HepG2 (cell line): Measurements from ENCODE around the gene EIF4EBP3. TPM values are rescaled to one million over a fixed set of nuclear protein-coding genes. Genes with fewer than 3 reads are reported as not detected.

Experiments used
- ARID3A ChIP-seq: IDR thresholded peaks from 2 replicates; pipeline ENCODE4 v1.6.1; 2012; ENCODE audit warnings: low read depth, low read length, improper control_type of control experiment
- CHCHD3 ChIP-seq: sonication (generic); formaldehyde crosslinking; IDR thresholded peaks from 2 replicates; pipeline ENCODE4 v1.8.0; 2022; ENCODE audit warnings: mild to moderate bottlenecking, missing genetic modification reagents, moderate library complexity
- GLI4 ChIP-seq: sonication (generic); formaldehyde crosslinking; IDR thresholded peaks from 2 replicates; pipeline ENCODE4 v1.5.1; 2020; ENCODE audit warnings: missing genetic modification reagents, mild to moderate bottlenecking, moderate library complexity, borderline replicate concordance
- NCOR1 ChIP-seq: fragments of 200-600 bp; sonication (generic); IDR thresholded peaks from 2 replicates; pipeline ENCODE4 v1.7.0; 2017; ENCODE audit warnings: antibody characterized with exemption, low read length, borderline replicate concordance
- NFE2L2 ChIP-seq: fragments of 150-350 bp; IDR thresholded peaks from 2 replicates; pipeline ENCODE4 v1.6.1; 2014; ENCODE audit warnings: low read length
- PHF8 ChIP-seq: sonication (generic); formaldehyde crosslinking; IDR thresholded peaks from 2 replicates; pipeline ENCODE4 v1.5.0; 2020; ENCODE audit warnings: missing genetic modification reagents
- RERE ChIP-seq: IDR thresholded peaks from 2 replicates; pipeline ENCODE4 v1.6.1; 2016; ENCODE audit warnings: low read depth, missing genetic modification reagents, missing compliant biosample characterization
- SALL2 ChIP-seq: sonication (generic); formaldehyde crosslinking; IDR thresholded peaks from 2 replicates; pipeline ENCODE4 v1.8.1; 2023; ENCODE audit warnings: mild to moderate bottlenecking, missing genetic modification reagents, inconsistent platforms
- ZC3H13 ChIP-seq: sonication (generic); formaldehyde crosslinking; IDR thresholded peaks from 2 replicates; pipeline ENCODE4 v1.8.1; 2023; ENCODE audit warnings: mild to moderate bottlenecking, missing genetic modification reagents, moderate library complexity
- ZNF280B ChIP-seq: sonication (generic); formaldehyde crosslinking; IDR thresholded peaks from 2 replicates; pipeline ENCODE4 v1.5.0; 2020; ENCODE audit warnings: missing genetic modification reagents, mild to moderate bottlenecking, borderline replicate concordance
- ZNF326 ChIP-seq: sonication (generic); formaldehyde crosslinking; IDR thresholded peaks from 2 replicates; pipeline ENCODE4 v1.4.0; 2020; ENCODE audit warnings: missing genetic modification reagents, borderline replicate concordance
- ZNF567 ChIP-seq: sonication (generic); formaldehyde crosslinking; IDR thresholded peaks from 2 replicates; pipeline ENCODE4 v1.8.1; 2023; ENCODE audit warnings: mild to moderate bottlenecking, missing genetic modification reagents, borderline replicate concordance
- ZNF605 ChIP-seq: sonication (generic); formaldehyde crosslinking; IDR thresholded peaks from 2 replicates; pipeline ENCODE4 v1.8.0; 2022; ENCODE audit warnings: mild to moderate bottlenecking, missing genetic modification reagents
- ZNF607 ChIP-seq: sonication (generic); formaldehyde crosslinking; IDR thresholded peaks from 2 replicates; pipeline ENCODE4 v1.5.1; 2020; ENCODE audit warnings: missing genetic modification reagents, mild to moderate bottlenecking, borderline replicate concordance
- ZNF782 ChIP-seq: sonication (generic); formaldehyde crosslinking; IDR thresholded peaks from 2 replicates; pipeline ENCODE4 v1.4.0; 2020; ENCODE audit warnings: missing genetic modification reagents, mild to moderate bottlenecking, borderline replicate concordance
- ZNF891 ChIP-seq: sonication (generic); formaldehyde crosslinking; IDR thresholded peaks from 2 replicates; pipeline ENCODE4 v1.5.0; 2020; ENCODE audit warnings: mild to moderate bottlenecking, missing genetic modification reagents
- ZSCAN30 ChIP-seq: sonication (generic); formaldehyde crosslinking; IDR thresholded peaks from 2 replicates; pipeline ENCODE4 v1.5.0; 2020; ENCODE audit warnings: mild to moderate bottlenecking, missing genetic modification reagents
- polyA plus RNA-seq, 8 experiments: library from polyadenylated mRNA; depleted of rRNA in 3 of 8; stranded (reverse) in 7 of 8; unstranded in 1 of 8; fragments of >200 nt; fragmentation: Illumina TruSeq in 4 of 8; extraction: Trizol in 4 of 8; gene quantifications; 2 replicates each; pipeline versions ENCODE4 v1.2.1 to v1.2.3, GENCODE V29; 2011 to 2016; ENCODE audit warnings: low read depth in 4 of 8, missing spikeins in 1 of 8, mixed read lengths in 1 of 8; ENCODE audit not compliant: insufficient read depth in 1 of 8
- total RNA-seq, 5 experiments: library from RNA; depleted of rRNA; stranded (reverse); fragments of >200 nt; fragmentation: Illumina TruSeq; extraction: Trizol; gene quantifications; 2 replicates each; pipeline ENCODE4 v1.2.3, GENCODE V29; 2016; ENCODE audit warnings: low read depth in 1 of 5
- TF ChIP-seq, protein P1 (sequence below): sonication (generic); formaldehyde crosslinking; conservative IDR thresholded peaks from 2 replicates; pipeline ENCODE4 v1.4.0; 2020; ENCODE audit warnings: missing genetic modification reagents
- TF ChIP-seq, protein P2 (sequence below): sonication (generic); formaldehyde crosslinking; IDR thresholded peaks from 2 replicates; pipeline ENCODE4 v1.8.1; 2023; ENCODE audit warnings: mild to moderate bottlenecking, missing genetic modification reagents

Gene EIF4EBP3
- total and polyA plus RNA-seq, 2 of the 13 experiments (the other 11 are each of a cell fraction or from before 2014, with no cell fraction given) = 0.61 to 1.7 TPM

DNA sequence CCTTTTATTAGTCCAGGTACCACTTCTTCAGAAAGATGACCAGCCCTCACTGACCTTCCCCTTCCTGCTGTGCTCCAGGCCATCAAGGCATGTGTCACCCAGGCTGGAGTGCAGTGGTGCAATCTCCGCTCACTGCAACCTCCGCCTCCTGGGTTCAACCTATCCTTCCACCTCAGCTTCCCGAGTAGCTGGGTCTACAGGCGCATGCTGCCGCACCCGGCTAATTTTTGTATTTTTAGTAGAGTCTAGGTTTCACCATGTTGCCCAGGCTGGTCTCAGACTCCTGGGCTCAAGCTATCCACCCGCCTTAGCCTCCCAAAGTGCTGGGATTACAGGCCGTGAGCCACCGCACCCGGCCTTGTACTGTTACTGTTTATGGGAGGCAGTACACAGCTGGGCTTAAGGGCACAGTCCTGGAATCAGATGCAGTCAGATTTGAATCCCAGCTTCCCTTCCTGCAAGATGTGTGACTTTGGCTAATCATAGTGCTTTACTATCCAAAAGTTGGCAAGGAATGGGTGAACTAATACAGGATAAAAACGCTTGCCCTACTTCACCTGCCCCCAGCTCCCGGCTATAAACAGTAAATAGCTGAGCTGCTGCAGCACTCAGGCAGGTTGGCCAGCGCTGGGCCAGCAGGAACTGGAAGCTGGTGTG, 483 bp upstream of the EIF4EBP3 start (continued):
- TF ChIP-seq ZNF607 (CRISPR knock-in tag) (no peak; the same call in 1 of the 2 replicates), ZNF567 (CRISPR knock-in tag) (no peak), ZSCAN30 (CRISPR knock-in tag) (no peak), ZC3H13 (no peak), ARID3A (no peak), RERE (no peak), ZNF280B (no peak), NCOR1 (no peak), ZNF326 (no peak), ZNF782 (CRISPR knock-in tag) (no peak), PHF8 (CRISPR knock-in tag) (peak; percentile 42; the same call in 1 of the 2 replicates), SALL2 (peak; percentile 64; the same call in 1 of the 2 replicates), GLI4 (CRISPR knock-in tag) (peak; percentile 65; the same call in 1 of the 2 replicates), ZNF605 (CRISPR knock-in tag) (peak; percentile 64; the same call in 1 of the 2 replicates), CHCHD3 (CRISPR knock-in tag) (no peak), ZNF891 (CRISPR knock-in tag) (no peak), NFE2L2 (no peak)
- TF ChIP-seq, protein P1, sequence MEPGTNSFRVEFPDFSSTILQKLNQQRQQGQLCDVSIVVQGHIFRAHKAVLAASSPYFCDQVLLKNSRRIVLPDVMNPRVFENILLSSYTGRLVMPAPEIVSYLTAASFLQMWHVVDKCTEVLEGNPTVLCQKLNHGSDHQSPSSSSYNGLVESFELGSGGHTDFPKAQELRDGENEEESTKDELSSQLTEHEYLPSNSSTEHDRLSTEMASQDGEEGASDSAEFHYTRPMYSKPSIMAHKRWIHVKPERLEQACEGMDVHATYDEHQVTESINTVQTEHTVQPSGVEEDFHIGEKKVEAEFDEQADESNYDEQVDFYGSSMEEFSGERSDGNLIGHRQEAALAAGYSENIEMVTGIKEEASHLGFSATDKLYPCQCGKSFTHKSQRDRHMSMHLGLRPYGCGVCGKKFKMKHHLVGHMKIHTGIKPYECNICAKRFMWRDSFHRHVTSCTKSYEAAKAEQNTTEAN = no peak
- TF ChIP-seq, protein P2, sequence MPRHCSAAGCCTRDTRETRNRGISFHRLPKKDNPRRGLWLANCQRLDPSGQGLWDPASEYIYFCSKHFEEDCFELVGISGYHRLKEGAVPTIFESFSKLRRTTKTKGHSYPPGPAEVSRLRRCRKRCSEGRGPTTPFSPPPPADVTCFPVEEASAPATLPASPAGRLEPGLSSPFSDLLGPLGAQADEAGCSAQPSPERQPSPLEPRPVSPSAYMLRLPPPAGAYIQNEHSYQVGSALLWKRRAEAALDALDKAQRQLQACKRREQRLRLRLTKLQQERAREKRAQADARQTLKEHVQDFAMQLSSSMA = peak; percentile 24; the same call in 1 of the 2 replicates
